GM21390 (cell line): Measurements from ENCODE around the gene CHST3.

ENCODE experiments used
- ATAC-seq: cut with Tn5 transposase; IDR thresholded peaks from one replicate; pipeline ENCODE4 v1.9.1; 2021; ENCODE audit not compliant: unreplicated experiment

CHST3 gene

GRCh38 chr10:72050873-72051272 is 86.7 kb downstream of the CHST3 start:
- no peak for ATAC-seq

- ATAC-seq, result no peak
Measured at GRCh38 chr10:72053690-72054089, 89.5 kb downstream of the CHST3 start.

- ATAC-seq, result no peak
Measured at GRCh38 chr10:72056113-72056512, 91.9 kb downstream of the CHST3 start.

GRCh38 chr10:72056932-72057751 is 92.9 kb downstream of the CHST3 start:
- no peak for ATAC-seq

GRCh38 chr10:72058347-72058898 is 94.2 kb downstream of the CHST3 start:
- ATAC-seq, result no peak

GRCh38 chr10:72058989-72059842 is 95.0 kb downstream of the CHST3 start:
- no peak for ATAC-seq

GRCh38 chr10:72059843-72060822 is 95.9 kb downstream of the CHST3 start:
- ATAC-seq, result no peak

GRCh38 chr10:72061491-72061890 is 97.3 kb downstream of the CHST3 start:
- no peak for ATAC-seq

- no peak for ATAC-seq
Measured at GRCh38 chr10:72061930-72062329, 97.7 kb downstream of the CHST3 start.

- ATAC-seq, result no peak
Measured at GRCh38 chr10:72062382-72062781, 98.2 kb downstream of the CHST3 start.
